SH-SY5Y (cell line): ENCODE measurements around the gene RAB10.
A peak's percentile ranks its signal among the peaks of the same experiment; 100 is the strongest.

Experiments used
- GATA2 ChIP-seq: IDR thresholded peaks from 2 replicates; pipeline ENCODE4 v1.6.1; 2011; ENCODE audit warnings: mild to moderate bottlenecking, low read depth, low read length
- GATA3 ChIP-seq: IDR thresholded peaks from 2 replicates; pipeline ENCODE4 v1.6.1; 2011; ENCODE audit warnings: low read depth, mild to moderate bottlenecking, low read length, moderate library complexity

DNA sequence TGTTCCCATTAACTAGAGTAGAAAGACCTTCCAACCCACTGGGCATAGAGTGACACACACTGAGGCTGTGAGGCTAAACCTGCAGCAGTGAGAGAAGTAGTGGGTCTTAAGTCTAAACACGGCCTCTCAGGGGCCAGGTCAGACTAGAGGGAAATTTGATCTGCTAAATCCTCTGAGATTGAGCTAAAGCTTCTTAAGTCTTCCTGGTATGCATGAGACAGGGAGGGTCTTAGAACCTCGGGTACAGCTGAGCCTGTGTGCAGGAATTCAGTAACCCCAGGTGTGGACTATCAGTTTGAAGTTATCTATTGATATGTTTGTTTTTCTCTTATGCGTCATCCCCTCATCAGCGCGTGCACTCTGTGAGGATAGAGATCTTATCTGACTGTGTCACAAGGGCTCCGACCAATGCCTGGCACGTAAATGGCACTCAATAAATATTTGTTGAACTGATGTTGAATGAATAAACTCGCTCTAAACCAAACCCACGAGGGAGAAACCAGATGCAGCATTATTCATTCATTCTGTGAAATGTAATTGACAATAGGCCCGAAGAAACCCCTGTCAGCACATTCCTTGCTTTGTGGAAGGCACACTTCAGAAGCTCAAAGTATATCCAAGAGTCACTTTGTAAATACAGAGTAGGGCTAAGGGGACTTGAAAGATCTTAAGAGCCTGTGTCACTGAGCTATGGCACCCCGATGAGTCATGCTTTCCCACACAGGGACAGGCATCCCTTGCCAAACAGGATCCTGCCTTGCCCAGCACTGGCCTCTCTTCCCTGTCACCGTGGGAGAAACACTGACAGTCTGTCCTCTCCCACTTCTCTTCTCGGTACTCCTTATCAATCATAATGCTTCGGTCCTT lies 21.7 kb upstream of the RAB10 start:
- TF ChIP-seq GATA3: 0 out of 2 replicates have a peak, but pooled peaks have one; percentile 34
- peak; percentile 65 for TF ChIP-seq GATA2
